ENCODE results near the gene DPP7.

DPP7 gene

GRCh38 chr9:137086531-137087408 lies 27.8 kb downstream of the DPP7 start, which contains the start of gene MAN1B1:
Gene MAN1B1 (plus strand): TSS chr9:137086985. CDS start chr9:137087000, 15 bp downstream.
- DNase-seq, result peak; percentile 71 to 97 (median 94)

- DNase-seq, result peak in 4 of 14 donors; percentile 25 to 46 (median 37)
Observed at GRCh38 chr9:137085920-137086530, 28.5 kb downstream of the DPP7 start.

- no peak for DNase-seq
Observed at GRCh38 chr9:137084526-137084925, 30.0 kb downstream of the DPP7 start.

GRCh38 chr9:137083394-137084004 lies 31.0 kb downstream of the DPP7 start:
- peak in 2 of 14 donors; percentile 9 to 30 for DNase-seq

- no peak for DNase-seq
Observed at GRCh38 chr9:137082925-137083290, 31.6 kb downstream of the DPP7 start.

GRCh38 chr9:137082222-137082924 lies 32.2 kb downstream of the DPP7 start:
- DNase-seq, result no peak

GRCh38 chr9:137080260-137081122 lies 34.0 kb downstream of the DPP7 start:
- no peak for DNase-seq

- no peak for DNase-seq
Observed at GRCh38 chr9:137079401-137079787, 35.1 kb downstream of the DPP7 start.

GRCh38 chr9:137078701-137079400 lies 35.7 kb downstream of the DPP7 start:
- no peak for DNase-seq

- DNase-seq, result no peak
Observed at GRCh38 chr9:137077758-137078693, 36.5 kb downstream of the DPP7 start.

GRCh38 chr9:137077010-137077747 lies 37.4 kb downstream of the DPP7 start, which contains the start of gene UAP1L1:
Gene UAP1L1 (plus strand): TSS chr9:137077517. CDS start chr9:137077533, 16 bp downstream.
- peak in 12 of 14 donors; percentile 48 to 82 (median 71) for DNase-seq

- peak in 1 of 14 donors; percentile 79 for DNase-seq
Observed at GRCh38 chr9:137076636-137077009, 37.9 kb downstream of the DPP7 start.

- no peak for DNase-seq
Observed at GRCh38 chr9:137075275-137075775, 39.2 kb downstream of the DPP7 start.

- no peak for DNase-seq
Observed at GRCh38 chr9:137074657-137075274, 39.8 kb downstream of the DPP7 start.

GRCh38 chr9:137073992-137074399 lies 40.5 kb downstream of the DPP7 start:
- DNase-seq, result no peak

- DNase-seq, result no peak
Observed at GRCh38 chr9:137071282-137071681, 43.3 kb downstream of the DPP7 start.

GRCh38 chr9:137070906-137071275 lies 43.6 kb downstream of the DPP7 start:
- peak in 11 of 14 donors; percentile 62 to 88 (median 81) for DNase-seq

GRCh38 chr9:137070201-137070905 lies 44.2 kb downstream of the DPP7 start, which contains the start of gene SAPCD2:
Gene SAPCD2 (minus strand): TSS chr9:137070557. CDS start chr9:137070460, 97 bp downstream.
- DNase-seq, result peak in 13 of 14 donors; percentile 47 to 88 (median 81)

Measured in C1 segment of cervical spinal cord (tissue), 14 donors.